Measurements from ENCODE around the gene PDE6H. TPM values are rescaled to one million over a fixed set of nuclear protein-coding genes. Genes with fewer than 3 reads are reported as not detected.

PDE6H gene
- total RNA-seq, 1 experiment from 2014 or later, result not detected

DNA sequence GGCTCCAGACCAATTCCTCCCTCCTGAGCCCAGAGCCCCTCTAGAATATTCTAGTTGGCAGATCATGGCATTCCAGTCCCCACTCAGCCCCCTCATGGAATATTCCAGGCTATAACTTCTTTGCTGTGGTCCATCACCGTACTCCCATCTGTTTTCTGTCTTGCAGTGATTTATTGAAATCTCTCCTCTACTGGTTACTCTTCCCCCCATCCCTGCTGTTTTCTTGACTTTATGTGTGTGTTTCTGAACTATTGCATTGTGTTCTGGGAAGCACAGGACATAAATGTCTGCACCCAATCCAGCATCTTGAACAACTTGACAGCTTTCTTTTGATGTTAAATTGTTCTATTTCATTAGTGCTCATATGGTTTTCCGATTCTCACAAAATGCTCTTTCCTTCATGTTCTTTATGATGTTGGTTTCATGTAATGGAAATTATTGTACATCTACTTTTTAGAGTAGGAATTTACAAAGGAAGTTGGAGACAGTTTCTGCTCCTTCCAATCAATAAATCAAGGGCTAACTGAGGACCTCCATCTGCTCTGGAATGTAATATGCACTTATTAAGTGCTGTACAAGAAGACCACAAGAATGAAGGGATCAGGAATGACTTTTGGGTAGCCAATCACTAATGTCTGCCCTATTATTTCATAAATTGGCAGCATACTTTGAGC is 26.3 kb downstream of the PDE6H start:
- intact Hi-C loops (cut with micrococcal nuclease; ENCODE audit: unreplicated experiment), result loop anchor here (10.0 kb wide), 1 partner anchor 274 kb away; no protein-coding TSS in a partner anchor
- DNase-seq (ENCODE audit: low read depth, low spot score), result no peak
- in situ Hi-C loops (cut with HindIII; ENCODE audit: low pct_unique_long_range_greater_than_20kb, low sequenced_read_pairs), result no loop called here
- Histone ChIP-seq H3K27me3 (ENCODE audit: control insufficient read depth, insufficient read depth, low read length) (peaks cover 8% of the 10 kb centered on the region), H3K36me3 (ENCODE audit: control insufficient read depth, insufficient read depth, low read length) (no peaks in the 10 kb centered on the region), H3K9me3 (ENCODE audit: control insufficient read depth, insufficient read depth, low read depth, low read length) (no peaks in the 10 kb centered on the region), H3K4me1 (ENCODE audit: control insufficient read depth, insufficient read depth, low read length) (no peaks in the 10 kb centered on the region), H3K4me3 (ENCODE audit: low read depth in 2 of 2, low read length in 2 of 2) (no peak overlapping the region), H3K27ac (ENCODE audit: low read length) (no peak overlapping the region)
- TF ChIP-seq, protein P1, sequence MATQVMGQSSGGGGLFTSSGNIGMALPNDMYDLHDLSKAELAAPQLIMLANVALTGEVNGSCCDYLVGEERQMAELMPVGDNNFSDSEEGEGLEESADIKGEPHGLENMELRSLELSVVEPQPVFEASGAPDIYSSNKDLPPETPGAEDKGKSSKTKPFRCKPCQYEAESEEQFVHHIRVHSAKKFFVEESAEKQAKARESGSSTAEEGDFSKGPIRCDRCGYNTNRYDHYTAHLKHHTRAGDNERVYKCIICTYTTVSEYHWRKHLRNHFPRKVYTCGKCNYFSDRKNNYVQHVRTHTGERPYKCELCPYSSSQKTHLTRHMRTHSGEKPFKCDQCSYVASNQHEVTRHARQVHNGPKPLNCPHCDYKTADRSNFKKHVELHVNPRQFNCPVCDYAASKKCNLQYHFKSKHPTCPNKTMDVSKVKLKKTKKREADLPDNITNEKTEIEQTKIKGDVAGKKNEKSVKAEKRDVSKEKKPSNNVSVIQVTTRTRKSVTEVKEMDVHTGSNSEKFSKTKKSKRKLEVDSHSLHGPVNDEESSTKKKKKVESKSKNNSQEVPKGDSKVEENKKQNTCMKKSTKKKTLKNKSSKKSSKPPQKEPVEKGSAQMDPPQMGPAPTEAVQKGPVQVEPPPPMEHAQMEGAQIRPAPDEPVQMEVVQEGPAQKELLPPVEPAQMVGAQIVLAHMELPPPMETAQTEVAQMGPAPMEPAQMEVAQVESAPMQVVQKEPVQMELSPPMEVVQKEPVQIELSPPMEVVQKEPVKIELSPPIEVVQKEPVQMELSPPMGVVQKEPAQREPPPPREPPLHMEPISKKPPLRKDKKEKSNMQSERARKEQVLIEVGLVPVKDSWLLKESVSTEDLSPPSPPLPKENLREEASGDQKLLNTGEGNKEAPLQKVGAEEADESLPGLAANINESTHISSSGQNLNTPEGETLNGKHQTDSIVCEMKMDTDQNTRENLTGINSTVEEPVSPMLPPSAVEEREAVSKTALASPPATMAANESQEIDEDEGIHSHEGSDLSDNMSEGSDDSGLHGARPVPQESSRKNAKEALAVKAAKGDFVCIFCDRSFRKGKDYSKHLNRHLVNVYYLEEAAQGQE (IDR thresholded peaks at IDR 0.05; ENCODE audit: insufficient read depth in 1 of 2, low read depth in 2 of 2, low read length in 1 of 2), result no peak
- no peak for TF ChIP-seq POLR2AphosphoS5 (IDR thresholded peaks at IDR 0.05; ENCODE audit: low read depth, low read length)
- TF ChIP-seq SIN3A (IDR thresholded peaks at IDR 0.05; ENCODE audit: borderline replicate concordance, insufficient read depth, low read depth, low read length), result no peak
- TF ChIP-seq, protein P2, sequence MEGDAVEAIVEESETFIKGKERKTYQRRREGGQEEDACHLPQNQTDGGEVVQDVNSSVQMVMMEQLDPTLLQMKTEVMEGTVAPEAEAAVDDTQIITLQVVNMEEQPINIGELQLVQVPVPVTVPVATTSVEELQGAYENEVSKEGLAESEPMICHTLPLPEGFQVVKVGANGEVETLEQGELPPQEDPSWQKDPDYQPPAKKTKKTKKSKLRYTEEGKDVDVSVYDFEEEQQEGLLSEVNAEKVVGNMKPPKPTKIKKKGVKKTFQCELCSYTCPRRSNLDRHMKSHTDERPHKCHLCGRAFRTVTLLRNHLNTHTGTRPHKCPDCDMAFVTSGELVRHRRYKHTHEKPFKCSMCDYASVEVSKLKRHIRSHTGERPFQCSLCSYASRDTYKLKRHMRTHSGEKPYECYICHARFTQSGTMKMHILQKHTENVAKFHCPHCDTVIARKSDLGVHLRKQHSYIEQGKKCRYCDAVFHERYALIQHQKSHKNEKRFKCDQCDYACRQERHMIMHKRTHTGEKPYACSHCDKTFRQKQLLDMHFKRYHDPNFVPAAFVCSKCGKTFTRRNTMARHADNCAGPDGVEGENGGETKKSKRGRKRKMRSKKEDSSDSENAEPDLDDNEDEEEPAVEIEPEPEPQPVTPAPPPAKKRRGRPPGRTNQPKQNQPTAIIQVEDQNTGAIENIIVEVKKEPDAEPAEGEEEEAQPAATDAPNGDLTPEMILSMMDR (IDR thresholded peaks at IDR 0.05), result no peak
- no peak for TF ChIP-seq TCF7L2 (IDR thresholded peaks at IDR 0.05; ENCODE audit: low read depth, low read length)
- ChIA-PET POLR2A (interaction anchor here (0.6 kb wide), 1 partner anchor 251 kb away, joined by 3 read pairs; no protein-coding TSS in a partner anchor), CTCF (no interaction called here)
- no peak for ATAC-seq
- BruUV-seq (replicated peaks), result no TSS peak

DNA sequence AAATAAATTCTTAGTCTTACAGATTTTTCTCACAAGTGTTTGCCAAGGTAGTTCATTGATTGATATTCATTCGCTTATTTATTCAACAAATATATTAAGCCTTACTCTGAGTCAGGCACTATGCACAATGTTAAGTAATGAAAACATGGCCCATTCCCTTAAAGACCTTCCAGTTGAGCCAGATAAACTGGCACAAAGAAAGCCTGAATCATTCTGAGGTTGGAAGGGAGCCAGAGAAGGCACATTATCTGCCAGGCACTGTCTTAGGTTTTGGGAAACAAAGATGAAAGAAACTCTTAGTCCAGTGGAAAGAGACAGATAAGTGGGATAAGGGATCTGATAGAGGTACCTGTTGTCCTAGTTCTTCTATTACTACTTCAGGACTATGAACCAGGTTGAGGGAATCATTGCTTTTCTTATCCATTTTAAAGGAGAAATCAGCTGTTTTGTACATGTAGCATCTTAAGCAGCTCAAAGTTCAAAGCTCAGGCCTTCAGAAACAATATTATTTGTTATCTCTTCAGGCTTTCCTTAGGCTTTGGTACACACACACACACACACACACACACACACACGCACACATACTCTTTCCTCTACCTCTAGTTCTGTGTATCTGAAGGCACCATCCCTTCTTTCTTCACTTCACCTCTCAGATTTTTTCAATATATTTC is 27.0 kb downstream of the PDE6H start:
- H3K4me1 ChIP-seq (ENCODE audit: control insufficient read depth, insufficient read depth, low read length), result no peaks in the 10 kb centered on the region
- H3K36me3 ChIP-seq (ENCODE audit: control insufficient read depth, insufficient read depth, low read length), result no peaks in the 10 kb centered on the region
- intact Hi-C loops (cut with micrococcal nuclease; ENCODE audit: unreplicated experiment) (loop anchor here (10.0 kb wide), 1 partner anchor 275 kb away; no protein-coding TSS in a partner anchor), in situ Hi-C loops (cut with HindIII; ENCODE audit: low pct_unique_long_range_greater_than_20kb, low sequenced_read_pairs) (no loop called here)
- no peak for TF ChIP-seq POLR2AphosphoS5 (IDR thresholded peaks at IDR 0.05; ENCODE audit: low read depth, low read length)
- TF ChIP-seq, protein P1 (IDR thresholded peaks at IDR 0.05; ENCODE audit: insufficient read depth in 1 of 2, low read depth in 2 of 2, low read length in 1 of 2), result no peak
- TF ChIP-seq SIN3A (IDR thresholded peaks at IDR 0.05; ENCODE audit: borderline replicate concordance, insufficient read depth, low read depth, low read length), result no peak
- TF ChIP-seq, protein P2 (IDR thresholded peaks at IDR 0.05), result no peak
- TF ChIP-seq TCF7L2 (IDR thresholded peaks at IDR 0.05; ENCODE audit: low read depth, low read length), result no peak
- ChIA-PET CTCF (no interaction called here), POLR2A (interaction anchor here (0.6 kb wide), 1 partner anchor 250 kb away, joined by 3 read pairs; no protein-coding TSS in a partner anchor)
- DNase-seq (ENCODE audit: low read depth, low spot score), result no peak
- no peak overlapping the region for H3K4me3 ChIP-seq (ENCODE audit: low read depth in 2 of 2, low read length in 2 of 2)
- peaks cover 8% of the 10 kb centered on the region for H3K27me3 ChIP-seq (ENCODE audit: control insufficient read depth, insufficient read depth, low read length)
- H3K27ac ChIP-seq (ENCODE audit: low read length), result no peak overlapping the region
- no TSS peak for BruUV-seq (replicated peaks)
- ATAC-seq, result no peak
- no peaks in the 10 kb centered on the region for H3K9me3 ChIP-seq (ENCODE audit: control insufficient read depth, insufficient read depth, low read depth, low read length)
